ENCODE results near the gene SMARCB1. TPM values are rescaled to one million over a fixed set of nuclear protein-coding genes. Genes with fewer than 3 reads are reported as not detected.

Gene SMARCB1
- polyA plus RNA-seq, 3 donors: 171 to 218 (median 181) TPM

- DNase-seq: no peak
These were observed 40.7 kb downstream of the SMARCB1 start for GRCh38 chr22:23827351-23827995.

DNA sequence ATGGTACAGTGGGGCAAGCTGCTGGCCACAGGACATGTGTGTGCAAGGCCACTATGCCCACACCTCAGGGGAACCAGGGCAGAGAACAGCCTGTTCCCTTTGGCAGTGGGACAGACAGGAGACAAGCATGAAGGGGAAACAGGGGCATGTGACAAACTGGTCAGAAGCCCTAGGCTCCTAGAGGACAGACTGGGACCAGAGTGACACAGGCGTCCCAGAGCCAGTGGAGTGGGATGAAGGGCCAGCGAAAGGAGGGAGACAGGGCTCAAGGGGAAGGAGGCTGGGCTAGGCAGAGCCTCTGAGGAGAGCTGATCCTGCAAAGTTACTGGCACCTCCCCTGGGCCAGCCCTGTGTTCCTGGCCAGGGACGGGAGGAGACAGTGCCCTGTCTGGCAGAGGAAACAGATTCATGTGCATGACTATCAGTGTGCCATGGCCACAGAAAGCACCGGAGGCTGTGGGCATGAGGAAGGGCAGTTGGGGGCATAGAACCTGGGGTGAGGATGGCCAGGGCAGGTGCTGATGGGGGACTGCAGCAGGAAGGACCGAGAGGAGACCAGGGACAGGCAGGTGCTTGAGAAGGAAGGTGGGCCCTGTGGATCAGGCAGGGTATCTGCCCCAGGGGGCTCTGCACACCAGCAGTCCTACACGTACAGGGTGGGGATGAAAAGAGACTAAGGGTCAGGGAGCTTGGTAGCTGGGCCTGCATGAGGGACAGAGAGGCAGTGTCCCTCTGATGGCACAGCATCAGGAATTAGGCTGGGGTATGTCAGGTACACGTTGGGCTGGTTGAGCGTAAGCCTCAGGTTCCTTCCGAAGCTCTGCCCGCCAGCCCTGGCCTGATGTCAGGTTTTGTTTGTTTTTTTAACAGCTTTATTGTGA is 42.3 kb downstream of the SMARCB1 start:
- no peak for DNase-seq

DNA sequence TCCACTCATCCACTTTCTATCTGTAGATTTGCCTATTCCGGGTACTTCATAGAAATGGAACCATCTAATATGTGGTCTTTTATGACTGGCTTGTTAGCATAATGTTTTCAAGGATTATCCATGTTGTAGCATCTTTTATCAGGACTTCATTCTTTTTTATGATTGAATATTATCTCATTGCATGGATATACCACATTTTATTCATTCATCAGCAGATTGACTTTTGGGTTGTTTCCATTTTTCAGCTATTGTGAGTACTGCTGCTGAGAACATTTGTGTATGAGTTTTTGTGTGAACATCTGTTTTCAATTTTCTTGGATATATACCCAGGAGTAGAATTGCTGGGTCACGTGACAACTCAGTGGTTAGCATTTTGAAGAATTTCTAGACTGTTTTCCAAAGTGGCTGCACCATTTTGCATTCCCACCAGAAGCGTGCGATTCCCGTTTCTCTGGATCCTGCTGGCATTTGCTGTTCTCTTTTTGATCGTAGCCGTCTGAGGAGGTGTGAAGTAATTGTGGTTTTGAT is 43.1 kb downstream of the SMARCB1 start:
- no peak for DNase-seq

- DNase-seq: no peak
These were observed 44.5 kb downstream of the SMARCB1 start for GRCh38 chr22:23831261-23831660.

DNA sequence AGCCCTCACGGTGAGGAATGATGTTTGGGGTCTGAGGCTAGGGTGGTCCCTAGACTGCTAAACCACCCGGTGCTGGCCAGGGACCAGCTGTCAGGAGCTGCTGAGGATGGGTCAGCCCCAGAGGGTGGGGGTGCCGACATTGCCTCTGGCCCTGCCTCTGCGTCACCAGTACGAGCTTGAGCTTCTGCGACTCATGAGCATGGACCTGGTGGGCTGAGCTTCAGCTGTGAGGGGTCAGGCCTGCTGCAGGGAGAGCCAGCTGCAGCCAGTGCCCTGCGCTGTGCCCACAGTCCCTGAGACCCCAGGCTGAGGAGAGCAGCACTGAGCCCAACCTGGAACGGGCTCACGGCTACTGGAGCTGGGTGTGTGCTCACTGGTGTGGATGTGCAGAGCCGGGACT is 45.0 kb downstream of the SMARCB1 start:
- DNase-seq: no peak

- no peak for DNase-seq
These were observed 45.7 kb downstream of the SMARCB1 start for GRCh38 chr22:23832226-23833016.

- no peak for DNase-seq
These were observed 46.4 kb downstream of the SMARCB1 start for GRCh38 chr22:23833017-23833751.

GRCh38 chr22:23833911-23834317 is 47.1 kb downstream of the SMARCB1 start:
- DNase-seq: no peak

- DNase-seq: no peak
These were observed 47.6 kb downstream of the SMARCB1 start for GRCh38 chr22:23834406-23834792.

DNA sequence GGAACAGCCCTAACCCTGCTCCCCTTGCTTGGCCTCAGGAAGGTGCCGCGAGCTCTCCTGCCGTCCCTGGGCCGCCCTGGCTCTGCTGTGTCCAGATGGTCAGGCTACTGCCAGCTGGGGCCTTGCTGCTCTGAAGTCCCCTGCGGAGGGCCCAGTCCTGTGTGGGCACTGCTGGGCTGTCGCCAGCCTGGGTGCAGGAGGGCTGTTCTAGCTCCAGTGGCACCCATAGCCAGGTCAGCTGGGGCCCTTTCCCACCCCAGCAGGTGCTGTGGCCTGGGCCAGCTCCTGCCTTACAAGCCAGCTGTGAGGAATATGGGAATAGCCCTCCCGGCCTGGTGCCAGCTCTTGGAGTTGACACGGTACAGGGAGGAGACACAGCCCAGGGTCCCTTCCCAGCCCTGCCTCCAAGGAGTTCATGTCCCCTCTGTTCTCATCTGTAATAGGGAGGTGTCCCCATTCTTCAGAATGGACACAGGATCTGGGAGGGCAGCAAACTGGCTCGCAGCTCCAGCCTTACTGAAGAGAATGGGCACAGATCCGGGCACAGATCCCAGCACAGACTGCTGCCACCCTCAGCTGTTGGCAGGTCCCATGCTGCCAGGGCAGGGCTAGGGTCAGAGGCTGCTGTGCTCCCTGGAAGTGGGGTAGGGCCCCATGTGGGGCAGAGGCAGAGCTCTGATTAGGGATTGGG is 48.2 kb downstream of the SMARCB1 start:
- DNase-seq: no peak

DNA sequence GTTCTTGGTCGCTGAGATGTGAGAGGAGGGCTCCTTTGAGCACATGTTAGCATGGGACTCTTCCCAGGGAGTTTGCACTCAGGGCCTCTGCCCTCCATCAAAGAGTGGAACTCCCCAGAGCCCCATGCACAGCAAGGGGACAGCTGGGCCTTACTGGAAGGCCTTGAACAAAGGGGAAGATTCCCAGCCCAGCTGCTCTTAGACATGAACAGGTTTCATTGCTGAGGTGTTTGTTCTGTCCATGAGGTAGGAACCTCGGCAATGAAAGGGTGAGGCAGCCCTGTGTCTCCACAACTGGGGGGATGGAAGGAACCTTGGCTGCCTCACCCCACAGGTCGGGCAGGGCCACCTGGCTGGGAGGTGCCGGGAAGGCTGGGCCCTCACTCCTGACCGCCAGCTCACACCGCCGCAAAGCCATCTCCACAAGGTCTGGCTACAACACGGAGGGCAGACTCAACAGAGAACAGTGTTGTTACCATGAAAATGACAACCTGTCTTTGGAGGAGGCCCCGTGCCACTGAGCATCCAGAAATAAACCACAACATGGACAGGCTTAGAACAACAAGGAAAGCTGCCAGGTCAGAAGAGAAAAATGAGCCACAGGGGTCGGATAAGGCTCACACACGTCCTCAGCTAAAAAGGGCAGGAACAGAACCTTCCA is 48.8 kb downstream of the SMARCB1 start:
- DNase-seq: no peak

GRCh38 chr22:23836281-23836680 is 49.5 kb downstream of the SMARCB1 start:
- no peak for DNase-seq

GRCh38 chr22:23836692-23837495 is 50.1 kb downstream of the SMARCB1 start:
- DNase-seq: no peak

DNA sequence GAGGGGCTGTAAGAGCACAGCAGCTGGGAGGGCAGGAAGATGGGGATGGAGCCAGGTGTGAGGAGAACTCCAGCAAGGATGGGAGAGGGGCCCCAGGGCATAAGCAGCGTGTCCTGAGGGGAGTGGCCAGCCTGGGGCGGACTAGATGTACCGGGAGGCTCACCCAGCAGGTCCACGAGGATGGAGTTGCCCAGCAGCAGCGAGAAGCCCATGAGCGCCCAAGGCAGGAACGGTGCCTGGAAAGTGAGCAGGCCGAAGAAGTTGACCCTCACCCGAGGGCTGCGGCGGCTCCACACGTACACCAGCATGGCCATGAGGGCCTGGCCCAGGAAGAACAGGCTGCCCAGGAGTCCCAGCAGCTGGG is 50.7 kb downstream of the SMARCB1 start:
- DNase-seq: no peak

- DNase-seq: no peak
These were observed 51.3 kb downstream of the SMARCB1 start for GRCh38 chr22:23837911-23838680.

DNA sequence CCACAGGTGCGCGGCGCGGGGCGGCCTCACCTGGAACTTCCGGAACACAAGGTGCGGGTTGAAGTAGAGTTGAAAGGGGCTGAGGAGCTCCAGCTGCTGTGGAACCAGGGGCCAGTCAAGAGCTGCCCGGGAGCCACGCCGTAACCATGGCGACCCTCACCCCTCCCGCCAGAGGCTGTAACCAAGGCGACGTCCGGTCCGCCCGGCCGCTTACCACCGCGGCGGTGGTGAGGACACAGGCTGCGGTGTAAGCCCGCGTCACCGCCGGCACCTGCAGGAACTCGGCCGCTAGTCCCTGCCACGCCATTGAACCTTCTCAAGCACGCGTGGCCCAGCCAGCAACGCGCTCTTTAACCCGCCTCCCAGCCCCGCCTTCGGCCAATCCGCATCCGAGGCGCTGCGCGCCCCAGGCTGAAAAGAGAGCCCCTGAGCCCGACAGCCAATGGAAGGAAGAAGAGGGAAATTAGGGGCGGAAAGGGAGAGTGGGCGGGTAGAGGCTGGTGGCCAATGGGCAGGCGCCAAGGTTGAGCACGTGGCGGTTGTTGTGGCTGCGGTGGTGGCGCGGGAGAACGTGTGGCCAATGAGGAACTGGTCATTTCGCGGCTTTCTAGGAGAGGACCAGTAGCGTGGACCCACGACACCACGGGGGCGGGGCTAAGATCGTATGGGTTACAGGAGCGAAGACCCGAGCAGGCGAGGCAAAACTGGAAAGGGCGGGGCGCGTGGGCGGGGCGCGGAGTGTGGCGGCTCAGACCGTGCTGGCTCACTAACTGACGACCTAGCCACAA is 52.1 kb downstream of the SMARCB1 start, which contains the start of gene DERL3:
Gene DERL3, minus strand, starts transcription at position 326 of the 788 bp plus-strand sequence. Its CDS starts 19 bp downstream, at position 307.
- peak; percentile 98 for DNase-seq

DNA sequence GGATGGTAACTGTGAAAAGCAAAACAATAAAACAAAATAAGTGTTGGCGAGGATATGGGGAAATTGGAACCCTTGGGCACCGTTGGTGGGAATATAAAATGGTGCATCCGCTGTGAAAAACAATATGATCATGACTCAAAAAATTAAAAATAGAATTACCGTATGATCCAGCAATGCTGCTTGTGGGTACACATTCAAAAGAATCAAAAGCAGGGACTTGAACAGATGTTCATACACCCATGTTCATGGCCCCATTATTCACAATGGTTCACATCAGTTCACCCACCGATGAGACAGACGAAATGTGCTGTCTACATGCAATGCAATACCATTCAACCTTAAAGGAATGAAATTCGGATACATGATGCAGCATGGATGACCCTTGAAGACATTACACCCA is 53.3 kb downstream of the SMARCB1 start:
- no peak for DNase-seq

DNA sequence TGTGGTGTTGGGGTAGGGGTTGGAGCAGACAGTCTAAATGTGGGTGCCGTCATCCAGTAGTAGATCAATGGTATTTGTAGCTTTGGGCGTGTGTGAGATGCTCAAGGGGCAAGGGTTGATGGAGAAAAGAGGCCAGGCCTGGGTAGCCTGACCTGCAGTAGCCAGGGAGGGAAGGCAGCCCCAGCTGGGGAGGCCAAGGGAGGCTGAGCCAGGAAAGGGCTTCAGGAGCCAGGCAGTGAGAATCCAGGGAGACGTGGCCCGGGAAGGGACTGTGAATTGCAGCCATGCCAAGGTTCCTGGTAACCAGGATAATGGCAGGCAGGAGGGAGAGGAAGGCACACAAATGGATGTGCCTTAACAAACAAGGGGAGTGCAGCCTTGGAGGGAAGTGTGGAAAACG is 54.5 kb downstream of the SMARCB1 start:
- no peak for DNase-seq
